Measurements from ENCODE around the gene AMACR.
"Not testable (repeated sequence)": the region's sequence is repeated elsewhere in the genome, so short reads cannot be mapped to it uniquely, and the experiment has no call there.

The AMACR gene

DNA sequence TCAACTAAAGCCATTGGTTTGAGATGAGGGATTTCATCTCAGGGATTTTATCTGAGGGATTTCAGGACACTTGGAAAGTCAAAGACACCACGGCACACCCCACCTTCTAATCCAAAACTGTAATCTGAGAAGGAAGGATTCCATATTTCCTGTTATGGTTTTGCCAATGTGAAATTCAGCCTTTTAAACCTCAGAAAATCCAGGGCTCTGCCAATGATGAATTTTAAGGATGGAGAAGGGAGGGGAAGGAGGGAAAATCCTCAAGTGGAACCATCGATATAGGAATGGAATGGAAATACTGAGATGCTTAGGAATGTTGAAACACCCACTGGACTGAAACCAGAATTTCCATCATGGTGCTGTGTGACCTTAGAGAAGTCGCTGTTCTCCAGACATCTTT lies 29.9 kb upstream of the AMACR start:
- no peak for DNase-seq (ENCODE audit: low read depth)

DNA sequence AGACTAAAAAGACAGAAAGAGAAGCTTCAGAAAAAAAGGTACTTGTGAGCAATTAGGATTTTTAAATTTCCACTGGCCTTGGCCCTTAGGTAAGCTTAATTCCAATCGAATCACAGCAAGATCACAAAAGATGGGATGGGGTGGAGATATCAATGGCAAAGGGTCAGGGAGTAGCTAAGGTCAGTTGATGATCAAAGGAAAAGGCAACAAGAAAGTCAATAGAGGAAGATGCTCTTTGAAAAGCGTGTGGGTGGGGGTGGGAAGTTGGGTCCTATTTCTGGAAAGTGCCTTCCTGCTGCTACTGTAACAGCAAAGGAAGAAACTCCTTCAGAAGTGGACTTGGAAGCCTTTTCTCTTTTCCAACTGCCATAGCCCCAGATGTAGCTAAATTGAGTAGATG lies 27.9 kb upstream of the AMACR start:
- DNase-seq (ENCODE audit: low read depth) = no peak

DNA sequence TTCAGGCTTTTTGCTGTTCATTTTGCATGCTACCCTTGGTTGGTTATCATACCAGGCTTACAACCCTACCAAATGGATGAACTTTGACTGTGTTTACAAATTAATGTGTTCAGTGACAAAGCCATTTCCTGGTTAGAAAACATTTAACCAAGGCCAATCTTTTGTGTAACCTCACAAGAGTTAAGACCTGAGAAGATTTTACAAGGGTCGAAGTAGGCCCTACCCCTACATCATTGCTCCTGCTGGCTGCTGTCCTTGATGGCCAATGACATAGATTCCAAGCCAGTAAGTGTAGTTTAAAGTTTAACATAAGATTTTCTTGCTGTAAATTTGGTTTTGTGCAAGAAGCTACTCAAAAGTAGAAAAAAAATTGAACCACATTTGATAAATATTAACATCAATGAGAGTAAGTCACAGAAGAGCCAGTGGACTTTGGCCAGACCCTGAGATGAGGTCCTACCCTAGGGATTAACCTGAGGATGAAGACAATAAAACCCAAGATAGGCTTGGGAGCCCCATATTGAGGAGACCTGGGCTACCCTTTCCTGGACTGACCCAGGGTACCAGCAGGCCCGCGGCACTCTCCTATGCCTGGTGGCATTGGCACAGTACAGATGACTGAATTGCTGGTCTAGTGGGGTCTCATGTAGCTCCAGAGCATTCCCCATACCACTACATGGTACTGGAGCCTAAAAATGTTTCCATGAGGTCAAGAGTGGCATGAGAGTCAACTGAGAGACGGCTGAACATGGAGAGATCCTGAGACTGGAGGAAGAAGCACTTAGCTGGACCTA lies 26.9 kb upstream of the AMACR start:
- no peak for DNase-seq (ENCODE audit: low read depth)

DNA sequence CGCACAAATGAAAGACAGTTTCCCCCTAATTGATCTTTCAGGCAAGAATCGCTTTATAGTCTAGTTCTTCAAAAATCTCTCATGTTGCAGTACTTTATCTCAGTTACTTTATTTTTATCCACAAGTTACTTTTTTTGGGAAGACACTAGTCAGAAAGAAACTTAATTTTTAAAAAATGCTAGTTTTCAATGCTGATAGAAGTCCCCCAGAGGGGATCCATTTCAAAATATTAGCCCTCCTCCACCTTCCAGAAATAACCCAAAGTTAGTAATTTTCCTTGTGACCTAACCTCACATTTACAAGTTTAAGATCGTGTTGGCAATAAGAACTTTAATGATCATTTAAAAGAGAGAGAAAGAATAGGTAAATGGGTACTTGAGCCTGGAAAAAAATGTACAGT lies 24.1 kb upstream of the AMACR start:
- DNase-seq (ENCODE audit: low read depth) = no peak

DNA sequence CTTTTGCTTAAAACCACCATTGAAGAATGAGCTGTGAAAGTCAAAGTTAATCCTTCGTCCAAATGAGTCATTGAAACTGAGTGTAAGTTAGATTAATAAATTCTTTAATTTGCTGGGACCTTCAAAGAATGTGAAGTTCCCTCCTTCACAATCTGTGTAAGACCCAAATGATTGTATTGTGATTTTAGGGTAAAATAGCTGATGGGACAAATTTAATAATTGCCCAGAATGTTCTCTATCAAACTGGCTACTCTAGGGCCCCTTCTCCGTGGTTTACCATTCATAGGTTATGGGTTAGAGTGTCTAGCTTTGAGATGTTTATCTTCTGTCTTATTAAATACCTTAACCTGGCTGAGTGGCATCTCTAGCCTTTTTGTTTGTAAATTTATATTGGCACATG lies 23.3 kb upstream of the AMACR start:
- DNase-seq (ENCODE audit: low read depth) = no peak

DNA sequence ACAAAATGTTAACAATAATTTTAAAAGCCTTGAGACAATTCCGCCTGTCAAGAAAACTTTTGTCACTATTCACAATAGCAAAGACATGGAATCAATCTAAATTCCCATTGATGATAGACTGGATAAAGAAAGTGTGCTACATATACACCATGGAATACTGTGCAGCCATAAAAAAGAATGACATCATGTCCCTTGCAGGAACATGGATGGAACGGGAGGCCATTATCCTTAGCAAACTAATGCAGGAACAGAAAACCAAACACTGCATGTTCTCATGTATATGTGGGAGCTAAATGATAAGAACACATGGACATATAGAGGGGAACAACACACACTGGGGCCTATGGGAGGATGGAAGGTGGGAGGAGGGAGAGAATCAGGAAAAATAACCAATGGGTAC lies 22.7 kb upstream of the AMACR start:
- DNase-seq (ENCODE audit: low read depth) = not testable (repeated sequence)

DNA sequence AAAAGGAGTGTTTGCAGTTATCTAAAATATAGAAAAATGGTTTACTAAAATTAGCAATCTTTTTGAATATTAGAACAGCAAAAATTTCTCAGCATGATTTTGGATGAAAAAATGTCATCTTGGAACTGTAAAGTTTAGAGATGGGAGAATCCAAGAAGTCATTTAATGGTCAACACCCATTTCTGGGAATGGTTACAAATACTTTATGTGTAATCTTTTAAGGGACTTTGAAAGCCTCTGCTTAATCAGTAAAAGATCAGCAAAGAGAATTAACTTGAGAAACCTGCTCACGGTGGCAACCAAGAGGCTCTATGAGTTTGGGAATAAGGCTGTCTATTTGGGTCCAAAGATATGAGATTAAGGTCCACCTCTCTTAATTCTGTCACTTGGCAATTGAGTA lies 22.2 kb upstream of the AMACR start:
- DNase-seq (ENCODE audit: low read depth) = no peak

DNA sequence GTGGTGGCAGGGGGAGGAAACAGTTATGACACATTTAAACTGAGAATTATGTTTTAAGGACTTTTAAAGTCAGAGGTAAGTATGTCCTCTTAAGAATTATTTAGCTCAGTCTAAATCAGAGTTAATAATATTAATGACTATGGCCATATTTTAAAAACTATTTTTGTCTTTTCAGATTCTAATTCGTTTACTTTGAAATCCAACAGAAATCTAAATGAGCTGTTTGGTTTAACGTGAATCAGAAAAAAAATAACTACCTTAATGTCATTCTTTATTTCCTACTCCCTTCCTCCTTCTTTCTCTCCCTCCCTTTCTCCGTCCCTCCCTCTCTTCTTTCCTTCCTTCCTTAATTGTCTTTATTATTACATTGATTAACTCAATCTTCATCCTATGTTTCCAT lies 20.5 kb upstream of the AMACR start:
- DNase-seq (ENCODE audit: low read depth) = no peak

DNA sequence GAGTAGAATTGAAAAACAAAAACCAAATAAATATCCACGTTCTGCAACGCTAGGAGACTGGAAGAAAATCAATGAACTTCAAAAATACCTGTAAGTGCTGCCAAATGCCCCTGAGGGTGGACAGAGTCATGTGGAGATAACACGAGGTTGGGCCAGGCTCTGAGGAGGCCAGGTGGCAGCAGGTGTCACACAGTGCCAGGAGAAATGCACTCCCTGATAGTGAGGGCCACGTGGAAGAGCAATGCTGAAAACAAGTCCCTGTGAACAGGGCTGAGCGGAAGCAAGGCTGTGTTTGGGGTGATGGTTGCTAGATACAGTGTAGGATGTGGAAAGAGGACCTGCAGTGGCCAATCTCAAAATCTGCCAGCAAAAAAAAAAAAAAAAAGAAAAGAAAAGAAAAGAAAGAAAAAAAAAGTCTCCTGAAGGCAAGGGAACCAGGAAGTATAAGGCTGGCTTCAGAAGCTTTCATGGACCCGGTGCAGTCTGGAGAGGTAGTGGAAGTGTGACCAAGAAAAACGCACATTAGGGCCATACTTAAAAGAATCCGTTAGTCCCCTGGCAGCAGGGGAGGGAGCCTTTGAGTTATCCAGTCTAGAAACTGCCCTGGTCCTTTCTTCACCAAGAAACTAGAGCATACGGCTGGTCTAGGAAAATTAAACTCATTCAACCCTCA lies 18.4 kb upstream of the AMACR start:
- no peak for DNase-seq (ENCODE audit: low read depth)

DNA sequence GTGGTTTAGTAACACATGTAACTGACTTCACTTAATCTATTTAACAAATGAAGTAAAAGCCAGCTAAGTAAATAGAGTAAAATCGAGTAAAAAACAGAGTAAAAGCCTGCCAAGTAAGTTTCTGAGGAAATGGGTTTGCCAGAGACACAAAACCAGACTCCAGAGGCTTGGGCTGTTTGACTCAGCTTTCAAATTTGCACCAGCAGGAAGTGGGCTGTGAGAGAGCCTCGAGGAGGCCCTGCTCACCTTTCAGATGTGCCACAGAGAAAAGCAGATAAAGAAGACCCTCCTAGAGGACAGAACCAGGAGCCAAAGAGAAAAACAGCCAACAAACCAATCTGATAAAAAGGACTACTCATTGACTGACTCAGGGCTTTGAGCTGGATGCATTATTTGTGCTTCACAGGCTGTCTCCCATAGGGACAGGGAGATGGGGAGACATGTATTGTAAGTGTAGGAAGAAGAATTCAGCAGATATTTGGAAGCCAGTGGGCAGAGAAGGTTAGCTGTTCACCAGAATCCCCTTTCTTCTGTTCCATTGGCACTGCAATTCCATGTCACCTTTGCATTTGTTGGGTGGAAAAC lies 14.4 kb upstream of the AMACR start:
- peak; percentile 50 for DNase-seq (ENCODE audit: low read depth)

DNA sequence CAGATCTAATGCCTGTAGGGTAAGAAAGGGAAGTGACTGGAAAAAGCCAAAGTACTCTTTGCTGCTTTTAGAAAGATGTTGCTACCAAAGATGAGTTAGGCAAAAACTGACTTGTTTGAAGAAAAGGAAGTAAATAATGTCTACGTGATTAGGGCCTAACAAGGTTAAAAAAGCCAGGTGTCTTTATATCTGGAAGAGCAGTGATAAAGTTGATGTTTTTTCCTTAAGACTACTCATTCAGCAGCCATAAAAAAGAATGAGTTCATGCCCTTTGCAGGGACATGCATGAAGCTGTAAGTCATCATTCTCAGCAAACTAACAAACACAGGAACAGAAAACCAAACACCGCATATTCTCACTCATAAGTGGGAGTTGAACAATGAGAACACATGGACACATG lies 13.5 kb upstream of the AMACR start:
- DNase-seq (ENCODE audit: low read depth) = no peak

DNA sequence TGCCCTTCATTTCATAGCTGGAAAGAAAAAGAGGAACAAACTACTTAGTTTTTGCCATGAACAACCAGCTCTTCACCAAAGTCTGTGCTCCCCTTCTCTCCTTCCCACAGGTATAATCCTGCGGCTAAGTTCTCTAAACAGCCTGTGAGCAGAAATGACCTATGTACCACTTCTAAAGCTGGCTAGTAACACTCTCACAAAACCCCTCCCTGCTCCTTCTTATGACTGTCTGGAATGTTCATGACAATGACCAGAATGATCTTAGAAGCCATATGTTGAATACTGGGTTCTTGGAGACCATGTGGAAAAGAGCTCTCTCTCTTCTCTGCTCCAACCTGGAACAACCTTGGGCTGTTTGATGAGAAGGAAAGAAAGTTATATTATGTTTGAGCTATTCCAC lies 12.9 kb upstream of the AMACR start:
- DNase-seq (ENCODE audit: low read depth) = no peak

DNA sequence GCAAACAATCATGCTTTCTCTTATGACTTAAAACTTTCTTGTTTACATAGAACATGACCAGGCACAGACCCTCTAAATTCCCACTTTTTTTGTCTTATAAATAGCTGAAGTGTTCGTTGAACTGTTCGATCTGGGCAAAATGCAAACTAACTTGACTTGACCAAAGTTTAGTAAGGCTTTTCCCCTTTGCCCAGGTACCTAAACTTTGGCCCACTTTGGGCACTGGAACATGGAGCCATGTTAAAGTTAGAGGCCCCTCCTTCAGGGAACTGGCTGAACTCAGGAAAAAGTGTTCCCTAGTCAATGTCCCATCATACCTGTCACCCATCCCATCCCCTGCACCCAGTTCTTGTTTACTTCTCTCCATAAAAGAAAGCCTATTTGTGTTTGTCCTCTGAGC lies 9.4 kb upstream of the AMACR start:
- no peak for DNase-seq (ENCODE audit: low read depth)

DNA sequence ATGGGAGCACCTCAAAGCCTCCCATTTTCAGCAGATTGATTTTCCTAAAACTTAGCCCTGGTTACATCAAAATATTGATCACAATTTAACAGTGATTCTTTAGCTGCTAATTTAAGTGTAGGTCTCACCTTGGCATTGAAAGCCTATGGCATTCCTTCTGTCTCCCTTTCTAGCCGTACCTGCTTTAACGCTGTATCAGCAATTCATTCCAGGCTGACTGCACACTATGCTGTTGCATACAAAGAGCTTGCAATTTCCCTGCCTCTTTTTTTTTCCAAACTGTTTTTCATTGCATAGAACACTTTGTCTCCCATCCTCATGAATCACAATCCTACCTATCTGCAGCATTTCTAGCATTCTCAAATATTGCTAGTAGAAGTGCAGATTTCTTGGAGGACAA lies 8.9 kb upstream of the AMACR start:
- no peak for DNase-seq (ENCODE audit: low read depth)

DNA sequence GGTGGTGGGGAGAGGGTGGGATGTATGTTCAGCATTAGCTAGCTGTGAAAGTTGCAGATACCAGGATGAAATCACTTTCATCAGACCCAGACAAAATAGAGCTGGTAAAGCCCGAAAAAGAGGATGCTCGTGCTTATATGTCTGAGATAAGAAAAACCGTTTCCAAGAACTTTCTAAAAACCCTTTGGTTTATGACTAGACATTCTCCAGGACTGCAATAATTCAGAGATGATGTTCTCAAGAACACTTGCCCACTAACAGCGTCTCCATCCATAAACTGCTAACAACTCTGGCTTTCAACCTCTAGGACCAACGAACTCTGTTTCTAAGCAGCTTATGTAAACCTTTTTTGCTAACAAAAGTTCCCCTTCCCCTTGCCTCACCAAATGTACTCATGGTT lies 8.4 kb upstream of the AMACR start:
- no peak for DNase-seq (ENCODE audit: low read depth)

DNA sequence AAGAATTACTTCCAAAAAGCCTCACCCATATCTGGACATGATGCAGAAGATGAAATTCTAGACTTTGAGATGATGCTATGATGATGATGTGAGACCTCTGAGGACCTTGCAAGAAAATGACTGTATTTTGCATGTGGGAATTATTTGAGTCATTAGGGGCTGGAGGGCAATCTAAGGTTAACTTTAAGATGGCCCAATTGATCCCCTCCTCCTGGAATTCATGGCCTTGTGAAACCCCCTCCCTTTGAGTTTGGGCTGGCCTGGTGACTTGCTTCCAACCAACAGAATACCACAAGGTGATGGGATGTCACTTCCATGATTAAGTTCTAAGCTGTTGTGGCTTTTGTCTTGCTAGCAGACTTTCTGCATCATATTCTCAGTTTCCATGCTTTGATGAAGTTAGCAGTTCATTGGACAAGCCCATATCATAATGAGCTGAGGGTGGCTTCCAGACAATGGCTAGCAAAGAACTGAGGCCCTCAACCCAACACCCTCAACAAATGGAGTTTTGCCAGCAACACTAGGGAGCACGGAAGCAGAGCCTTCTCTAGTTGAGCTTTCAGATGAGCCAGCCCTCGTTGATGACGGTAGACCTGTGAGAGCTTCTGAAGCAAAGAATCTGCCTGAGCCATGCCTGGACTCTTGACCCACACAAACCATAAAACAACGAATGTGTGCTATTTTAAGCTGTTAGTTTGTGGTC lies 7.4 kb upstream of the AMACR start:
- no peak for DNase-seq (ENCODE audit: low read depth)

DNA sequence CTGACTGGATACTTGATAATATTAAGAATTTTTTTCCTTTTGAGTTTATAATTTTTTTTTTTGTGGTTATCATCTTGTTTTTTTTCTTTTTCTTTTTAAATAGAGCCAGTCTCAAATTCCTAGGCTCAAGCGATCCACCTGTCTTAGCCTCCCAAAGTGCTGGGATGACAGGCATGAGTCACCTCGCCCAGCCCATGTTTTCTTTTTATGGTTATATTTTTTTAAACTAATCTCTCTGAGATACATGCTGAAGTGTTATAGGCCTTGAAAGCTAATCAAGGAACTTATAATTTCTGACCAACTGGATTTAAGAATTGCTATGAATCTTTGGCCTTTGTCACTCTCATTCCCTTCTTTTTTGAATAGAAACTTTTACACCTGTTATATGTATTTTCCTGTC lies 6.8 kb upstream of the AMACR start:
- DNase-seq (ENCODE audit: low read depth) = no peak

DNA sequence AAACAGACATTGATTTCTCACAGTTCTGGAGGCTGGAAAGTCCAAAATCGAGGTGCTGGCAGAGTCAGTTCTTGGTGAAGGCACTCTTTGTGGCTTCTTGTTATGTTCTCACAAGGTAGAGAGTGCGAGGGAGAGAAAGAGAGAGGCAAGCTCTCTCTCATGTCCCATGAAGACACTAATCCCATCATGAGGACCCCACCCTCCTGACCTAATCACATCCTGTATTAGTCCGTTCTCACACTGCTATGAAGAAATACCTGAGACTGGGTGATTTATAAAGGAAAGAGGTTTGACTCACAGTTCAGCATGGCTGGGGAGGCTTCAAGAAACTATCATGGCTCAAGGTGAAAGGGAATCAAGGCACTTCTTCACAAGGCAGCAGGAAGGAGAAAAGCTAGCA lies 5.7 kb upstream of the AMACR start:
- DNase-seq (ENCODE audit: low read depth) = no peak

DNA sequence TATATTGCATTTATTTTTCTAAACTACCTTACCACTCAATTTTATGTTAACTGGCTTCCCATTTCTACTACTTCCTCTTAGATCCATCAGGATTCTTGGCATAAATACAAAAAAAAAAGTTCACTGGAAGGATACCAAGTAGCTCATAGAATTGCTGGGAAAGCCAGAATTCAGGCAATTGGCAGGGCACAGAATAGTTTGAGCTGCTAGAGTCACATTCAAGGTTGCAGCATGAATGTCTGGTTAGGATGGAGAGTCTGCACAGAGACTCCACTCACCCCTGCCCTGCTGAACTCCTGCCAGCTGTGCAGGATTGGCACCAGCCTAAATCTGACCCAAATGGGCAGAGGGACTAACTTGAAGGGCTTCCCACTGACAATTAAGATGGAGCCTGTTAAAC lies 4.9 kb upstream of the AMACR start:
- DNase-seq (ENCODE audit: low read depth) = no peak

DNA sequence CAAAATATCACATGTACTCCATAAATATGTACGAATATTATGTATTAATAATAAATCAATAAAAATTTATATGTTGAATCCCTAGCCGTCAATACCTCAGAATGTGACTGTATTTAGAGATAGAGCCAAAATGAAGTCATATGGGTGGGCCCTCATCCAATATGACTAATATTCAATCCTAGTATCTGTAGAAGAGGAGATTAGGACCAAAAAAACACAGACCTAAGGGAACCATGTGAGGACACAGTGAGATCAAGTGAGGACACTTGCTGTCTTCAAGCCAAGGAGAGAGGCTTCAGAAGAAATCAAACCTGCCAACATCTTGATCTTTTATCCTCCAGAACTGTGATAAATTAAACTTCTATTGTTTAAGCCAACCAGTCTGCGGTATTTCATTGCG lies 3.7 kb upstream of the AMACR start:
- DNase-seq (ENCODE audit: low read depth) = no peak

DNA sequence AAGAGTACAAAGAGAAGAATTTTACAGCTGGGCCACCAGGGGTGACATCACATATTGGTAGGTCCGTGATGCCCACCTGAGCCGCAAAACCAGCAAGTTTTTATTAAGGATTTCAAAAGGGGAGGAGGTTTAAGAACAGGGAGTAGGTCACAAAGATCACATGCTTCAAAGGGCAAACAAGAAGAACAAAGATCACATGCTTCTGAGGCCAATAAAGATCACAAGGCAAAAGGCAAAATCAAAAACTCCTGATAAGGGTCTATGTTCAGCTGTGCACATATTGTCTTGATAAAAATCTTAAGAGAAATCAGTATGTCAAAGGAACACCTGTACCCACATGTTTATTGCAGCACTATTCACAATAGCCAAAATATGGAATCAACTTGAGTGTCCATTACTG lies 2.3 kb upstream of the AMACR start:
- DNase-seq (ENCODE audit: low read depth) = not testable (repeated sequence)

DNA sequence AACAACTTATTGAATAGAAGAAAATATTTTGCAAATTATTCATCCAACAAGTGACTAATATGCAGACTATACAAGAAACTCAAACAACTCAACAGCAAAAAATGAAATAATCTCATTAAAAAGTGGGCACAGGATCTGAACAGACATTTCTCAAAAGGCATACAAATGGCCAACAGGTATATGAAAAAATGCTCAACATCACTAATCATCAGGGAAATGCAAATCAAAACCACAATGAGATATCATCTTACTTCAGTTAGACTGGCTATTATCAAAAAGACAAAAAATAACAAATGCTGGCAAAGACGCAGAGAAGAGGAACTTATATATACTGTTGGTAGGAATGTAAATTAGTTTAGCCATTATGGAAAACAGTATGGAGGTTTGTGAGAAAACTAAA lies 1.8 kb upstream of the AMACR start:
- no peak for DNase-seq (ENCODE audit: low read depth)

DNA sequence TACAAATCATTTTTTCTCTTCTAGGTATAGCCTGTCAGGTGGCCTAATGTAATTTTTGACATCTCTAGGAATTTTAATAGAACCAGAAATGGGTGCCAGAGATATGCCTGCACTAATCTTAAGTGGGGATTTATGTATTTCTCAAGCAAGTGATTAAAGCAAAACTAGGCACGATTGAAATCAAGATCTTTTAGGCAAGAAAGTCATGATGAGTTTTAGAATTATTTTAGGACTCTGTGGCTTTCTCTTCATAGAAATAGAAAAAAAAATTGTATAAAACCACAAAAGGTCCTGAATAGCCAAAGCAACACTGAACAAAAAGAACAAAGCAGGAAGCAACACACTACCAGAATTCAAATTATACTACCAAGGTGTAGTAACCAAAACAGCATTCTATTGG lies 952 bp upstream of the AMACR start:
- no peak for DNase-seq (ENCODE audit: low read depth)
